ENCODE results near the gene THSD7A.
"Not testable (repeated sequence)": the region's sequence is repeated elsewhere in the genome, so short reads cannot be mapped to it uniquely, and the experiment has no call there.

The THSD7A gene

DNA sequence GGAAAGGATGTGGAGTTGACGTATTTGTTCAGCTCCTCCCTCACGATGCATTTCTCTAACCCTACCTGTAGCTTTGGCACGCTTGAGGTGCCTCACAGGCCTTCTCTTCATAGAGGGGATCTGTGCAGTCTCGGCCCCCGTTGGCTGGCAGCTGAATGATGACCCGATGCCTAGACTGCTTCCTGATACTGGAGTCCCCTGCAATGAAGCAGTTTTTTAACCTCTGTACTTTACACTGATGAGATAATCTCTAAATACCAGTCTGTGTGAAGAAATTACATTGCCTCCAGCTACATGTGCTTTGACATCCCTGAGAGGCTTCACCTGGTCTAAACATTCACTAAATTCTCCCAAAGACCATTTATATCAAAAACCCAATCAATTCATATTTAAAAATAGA, 370.1 kb downstream of the THSD7A start:
- no peak for DNase-seq (ENCODE audit: low read depth in 2 of 2)

DNA sequence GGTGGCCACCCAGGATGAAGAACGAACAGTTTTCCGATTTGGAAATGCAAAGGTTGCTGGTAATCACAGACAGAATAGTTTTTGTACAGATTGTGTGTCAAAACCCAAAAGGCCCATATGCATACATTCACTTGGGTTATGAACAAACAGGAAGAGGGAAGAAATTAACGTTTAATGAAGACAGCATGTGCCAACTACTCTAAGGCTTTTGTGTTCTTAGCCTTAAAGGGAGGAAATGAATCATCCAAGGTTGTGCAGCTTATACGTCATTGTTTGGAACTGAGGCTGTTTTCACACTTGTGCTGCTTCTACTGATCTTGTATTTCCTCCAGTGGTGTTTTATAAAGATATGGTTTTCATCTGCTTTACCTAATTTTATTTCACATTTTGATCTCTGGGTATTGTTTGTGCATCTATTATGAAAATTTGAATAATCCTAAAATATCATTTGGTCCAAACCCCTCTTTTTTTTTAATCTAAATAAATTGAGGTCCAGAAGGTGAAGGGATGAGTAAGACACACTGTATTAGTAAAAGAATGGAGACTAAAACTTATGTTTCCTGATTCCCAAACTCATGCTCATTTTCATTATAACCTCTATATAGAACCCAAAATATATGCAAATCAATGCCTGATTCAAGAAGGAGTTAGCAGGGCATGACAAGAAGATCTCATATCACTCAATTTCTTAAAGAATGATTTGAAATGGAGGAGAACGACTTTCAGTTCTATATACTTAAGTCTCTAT, 373.1 kb downstream of the THSD7A start:
- DNase-seq (ENCODE audit: low read depth in 2 of 2): no peak

DNA sequence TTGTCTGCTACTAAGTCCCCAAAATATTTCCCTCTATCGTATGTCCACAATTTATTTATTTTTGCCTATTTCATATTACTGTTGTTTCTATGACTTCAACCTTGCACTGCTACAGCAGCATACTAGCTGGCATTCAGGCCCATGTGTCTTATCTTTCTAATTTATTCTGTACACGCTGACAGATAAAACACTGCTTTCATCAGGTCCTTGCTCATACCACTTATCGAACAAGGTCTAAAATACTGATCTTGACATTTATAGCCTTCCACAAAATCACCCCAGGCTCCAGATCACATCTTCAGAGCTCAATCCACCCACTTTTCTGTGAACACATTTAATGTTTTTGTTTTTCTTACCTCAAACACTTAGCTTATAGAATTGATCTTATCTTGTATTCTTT, 374.6 kb downstream of the THSD7A start:
- DNase-seq (ENCODE audit: low read depth in 2 of 2): no peak

GRCh38 chr7:11456574-11456973, 375.4 kb downstream of the THSD7A start:
- no peak for DNase-seq (ENCODE audit: low read depth in 2 of 2)

- no peak for DNase-seq (ENCODE audit: low read depth in 2 of 2)
These were observed 379.5 kb downstream of the THSD7A start for GRCh38 chr7:11452476-11452875.

DNA sequence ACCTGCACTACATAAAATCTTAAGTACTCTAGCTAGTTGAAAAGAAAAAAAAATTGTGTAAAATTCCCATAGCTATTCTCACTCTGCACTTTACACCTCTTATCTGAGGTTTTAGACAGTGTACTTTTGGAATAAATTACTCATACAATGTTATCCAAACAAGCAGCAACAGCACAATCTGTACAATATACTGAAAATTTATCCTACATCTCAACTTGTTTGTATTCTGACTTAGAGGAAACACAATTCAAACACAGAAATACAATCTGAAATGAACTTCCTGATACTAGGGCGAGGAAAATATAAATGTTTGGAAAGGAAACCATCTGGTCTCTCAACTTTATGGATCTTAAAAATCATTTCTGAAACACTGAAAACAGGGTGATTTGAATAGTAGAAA, 381.7 kb downstream of the THSD7A start:
- DNase-seq (ENCODE audit: low read depth in 2 of 2): no peak

GRCh38 chr7:11449316-11449715, 382.7 kb downstream of the THSD7A start:
- no peak for DNase-seq (ENCODE audit: low read depth in 2 of 2)

GRCh38 chr7:11448323-11448722, 383.7 kb downstream of the THSD7A start:
- no peak for DNase-seq (ENCODE audit: low read depth in 2 of 2)

- no peak for DNase-seq (ENCODE audit: low read depth in 2 of 2)
These were observed 384.9 kb downstream of the THSD7A start for GRCh38 chr7:11447106-11447505.

DNA sequence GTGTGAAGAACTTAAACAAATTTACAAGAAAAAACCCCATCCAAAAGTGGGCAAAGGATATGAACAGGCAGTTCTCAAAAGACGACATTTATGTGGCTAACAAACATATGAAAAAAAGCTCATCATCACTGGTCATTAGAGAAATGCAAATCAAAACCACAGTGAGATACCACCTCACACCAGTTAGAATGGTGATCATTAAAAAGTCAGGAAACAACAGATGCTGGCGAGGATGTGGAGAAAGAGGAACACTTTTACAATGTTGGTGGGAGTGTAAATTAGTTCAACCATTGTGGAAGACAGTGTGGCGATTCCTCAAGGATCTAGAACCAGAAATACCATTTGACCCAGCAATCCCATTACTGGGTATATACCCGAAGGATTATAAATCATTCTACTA, 388.1 kb downstream of the THSD7A start:
- DNase-seq (ENCODE audit: low read depth in 2 of 2): not testable (repeated sequence)

DNA sequence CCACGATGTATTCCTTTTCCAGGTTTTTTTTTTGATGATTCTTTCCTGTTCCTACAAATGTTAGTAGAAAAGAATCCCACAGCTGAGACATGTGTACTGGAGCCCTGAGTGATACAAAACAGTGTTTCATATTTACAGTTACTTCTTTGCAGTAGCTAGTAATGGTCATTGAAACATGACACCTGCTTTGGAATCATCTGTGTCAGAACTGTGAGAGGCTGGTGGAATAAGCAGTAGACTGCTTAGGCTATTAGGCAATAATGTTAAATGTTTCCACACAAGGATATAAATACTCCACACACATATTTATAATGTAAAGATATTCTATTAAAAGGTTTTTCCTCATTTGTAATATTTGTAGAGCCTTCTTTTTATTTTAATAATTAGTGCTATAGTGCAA, 394.0 kb downstream of the THSD7A start:
- no peak for DNase-seq (ENCODE audit: low read depth in 2 of 2)

- no peak for DNase-seq (ENCODE audit: low read depth in 2 of 2)
These were observed 395.0 kb downstream of the THSD7A start for GRCh38 chr7:11436773-11437524.

GRCh38 chr7:11436316-11436715, 395.7 kb downstream of the THSD7A start:
- no peak for DNase-seq (ENCODE audit: low read depth in 2 of 2)

DNA sequence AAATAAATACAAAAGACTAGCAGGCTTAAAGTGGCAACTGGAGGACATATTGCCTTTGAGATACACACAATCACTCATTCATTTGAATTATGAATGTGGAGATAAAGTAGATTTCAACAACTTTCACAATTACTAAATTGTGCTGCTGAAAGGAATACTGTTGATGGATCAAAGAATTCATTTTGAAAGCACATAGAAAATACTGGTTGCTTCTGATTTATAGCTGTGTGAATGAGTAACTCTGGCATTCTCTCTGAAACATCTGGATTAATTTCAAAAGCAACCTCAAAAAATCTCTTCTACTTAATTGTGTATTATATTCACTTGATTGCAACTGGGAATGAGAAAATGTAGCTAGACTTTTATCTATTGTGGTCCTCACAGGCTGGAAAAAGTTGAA, 397.6 kb downstream of the THSD7A start:
- DNase-seq (ENCODE audit: low read depth in 2 of 2): no peak

GRCh38 chr7:11430841-11431240, 401.2 kb downstream of the THSD7A start:
- no peak for DNase-seq (ENCODE audit: low read depth in 2 of 2)

DNA sequence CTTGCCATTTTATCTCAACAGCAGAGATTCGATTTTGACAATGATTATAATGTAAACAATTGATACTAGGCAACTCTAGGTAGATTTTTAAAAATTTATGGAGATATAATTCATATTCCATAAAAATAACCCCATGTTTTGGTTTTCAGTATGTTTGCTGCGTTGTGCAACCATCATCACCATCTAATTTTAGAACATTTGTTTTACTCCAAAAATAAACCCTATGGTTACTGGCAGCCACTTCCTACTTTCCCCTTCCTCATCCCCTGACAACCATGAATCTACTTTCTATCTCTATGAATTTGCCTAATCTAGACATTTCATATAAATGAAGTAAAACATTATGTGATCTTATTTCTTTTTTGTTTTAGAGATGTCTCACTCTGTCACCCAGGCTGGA, 401.9 kb downstream of the THSD7A start:
- no peak for DNase-seq (ENCODE audit: low read depth in 2 of 2)

DNA sequence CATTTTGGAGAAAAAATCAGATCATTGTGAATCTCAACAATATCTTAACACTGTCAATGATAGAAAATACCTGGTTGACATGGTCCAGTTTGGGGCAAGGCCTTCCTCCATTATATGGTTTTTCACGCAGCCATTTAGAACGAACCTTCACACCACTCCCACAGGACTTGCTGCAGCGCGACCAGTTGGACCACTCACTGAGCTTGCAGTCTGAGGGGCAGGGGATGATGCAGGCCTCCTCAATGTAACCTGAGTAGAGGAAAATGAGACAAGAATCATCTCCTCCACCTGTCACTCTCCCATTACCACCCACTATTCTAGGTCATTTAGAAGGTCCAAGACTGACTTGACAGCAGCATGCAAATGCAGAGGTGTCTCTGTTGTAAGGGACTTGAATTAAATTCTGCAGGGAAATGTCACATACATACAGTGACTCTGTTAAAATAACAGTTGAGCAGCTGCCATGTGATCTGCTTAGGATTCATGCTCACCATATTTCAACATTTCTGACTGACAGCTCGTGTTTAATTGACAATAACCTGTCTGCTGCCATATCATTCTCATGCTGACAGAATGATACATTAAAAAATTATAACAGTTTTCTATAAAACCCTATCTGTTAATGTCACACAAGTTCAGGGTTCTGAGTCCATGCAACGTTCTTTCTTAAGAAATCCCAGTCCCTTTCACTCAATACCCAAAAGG, 403.0 kb downstream of the THSD7A start:
- DNase-seq (ENCODE audit: low read depth in 2 of 2): no peak

DNA sequence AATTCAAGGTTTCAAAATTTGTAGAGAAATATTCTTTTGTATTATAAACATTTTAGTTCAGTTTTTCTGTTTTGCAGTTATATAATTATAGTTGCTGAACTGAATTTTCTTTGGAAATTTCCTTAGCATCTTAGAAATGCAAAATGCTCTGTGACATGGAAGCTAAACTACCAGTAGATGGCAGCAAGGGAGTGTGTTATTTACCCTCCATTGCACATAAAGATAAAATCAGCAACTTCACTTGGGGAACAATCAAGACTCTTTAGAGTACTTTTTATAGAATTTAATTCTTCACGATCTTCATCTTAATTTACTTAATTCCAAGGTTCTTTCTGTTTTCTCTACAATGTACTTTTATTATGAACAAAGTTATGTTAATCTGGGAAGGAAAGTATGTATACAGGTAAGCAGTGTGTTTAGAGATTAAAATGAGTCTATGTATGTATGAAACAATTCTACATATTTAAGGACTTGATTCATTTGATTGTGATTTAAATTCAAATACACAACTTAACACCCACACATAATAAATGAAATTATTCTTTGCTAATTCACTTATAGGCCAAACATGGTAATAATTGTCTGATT, 404.2 kb downstream of the THSD7A start:
- DNase-seq (ENCODE audit: low read depth in 2 of 2): no peak

- no peak for DNase-seq (ENCODE audit: low read depth in 2 of 2)
These were observed 408.0 kb downstream of the THSD7A start for GRCh38 chr7:11424006-11424405.

DNA sequence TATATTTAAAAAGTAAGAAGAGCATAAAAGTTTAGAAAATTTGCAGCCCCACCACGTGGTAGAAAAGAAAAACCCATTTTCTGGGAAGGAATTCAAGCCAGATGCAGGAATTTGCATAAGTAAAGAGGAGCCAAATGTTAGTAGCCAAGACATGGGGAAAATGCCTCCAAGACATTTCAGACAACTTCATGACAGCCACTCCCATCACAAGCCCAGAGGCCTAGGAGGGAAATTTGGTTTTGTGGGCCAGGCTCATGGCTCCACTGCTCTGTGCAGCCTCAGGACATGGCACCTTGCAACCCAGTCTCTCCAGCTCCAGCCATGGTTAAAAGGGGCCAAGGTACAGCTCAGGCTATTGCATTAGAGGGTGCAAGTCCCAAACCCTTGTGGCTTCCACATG, 411.9 kb downstream of the THSD7A start:
- DNase-seq (ENCODE audit: low read depth in 2 of 2): no peak

DNA sequence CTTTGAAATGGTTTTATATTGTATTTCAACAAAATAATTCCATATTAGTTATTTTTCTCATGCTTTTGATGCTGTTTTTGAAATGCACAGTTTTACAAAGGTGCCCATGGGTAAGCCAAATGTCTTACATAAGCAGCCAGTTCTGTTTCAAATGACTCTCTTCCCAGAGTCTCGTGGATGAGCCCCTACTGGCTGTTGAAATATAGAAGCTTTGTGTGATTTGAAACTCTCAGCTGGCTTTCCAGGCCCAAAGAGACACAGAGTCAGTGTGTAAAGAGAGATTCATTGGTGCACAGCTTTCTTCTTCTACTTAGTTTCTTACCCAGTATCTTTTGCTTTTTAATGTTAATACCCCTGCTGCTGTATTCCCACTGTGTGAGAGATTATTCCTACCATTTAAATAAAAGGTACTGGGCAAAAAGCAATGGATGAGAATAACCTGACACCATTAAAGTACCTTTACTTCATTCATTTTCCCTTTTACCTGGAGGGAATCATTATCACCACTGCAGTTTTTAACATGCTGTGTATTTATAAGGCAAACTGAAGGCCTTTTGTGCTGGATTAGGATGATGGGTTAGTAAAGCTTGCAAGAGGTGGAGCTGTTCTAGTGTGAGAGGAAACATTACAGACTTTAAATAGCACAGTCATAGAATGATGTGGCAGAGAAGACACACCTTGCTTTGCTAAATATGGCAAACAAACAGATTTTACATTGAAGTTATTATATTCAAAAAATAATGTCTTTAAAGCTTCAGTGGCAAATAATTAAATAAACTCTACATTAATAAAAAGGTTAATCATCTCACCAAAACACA, 415.1 kb downstream of the THSD7A start:
- no peak for DNase-seq (ENCODE audit: low read depth in 2 of 2)

DNA sequence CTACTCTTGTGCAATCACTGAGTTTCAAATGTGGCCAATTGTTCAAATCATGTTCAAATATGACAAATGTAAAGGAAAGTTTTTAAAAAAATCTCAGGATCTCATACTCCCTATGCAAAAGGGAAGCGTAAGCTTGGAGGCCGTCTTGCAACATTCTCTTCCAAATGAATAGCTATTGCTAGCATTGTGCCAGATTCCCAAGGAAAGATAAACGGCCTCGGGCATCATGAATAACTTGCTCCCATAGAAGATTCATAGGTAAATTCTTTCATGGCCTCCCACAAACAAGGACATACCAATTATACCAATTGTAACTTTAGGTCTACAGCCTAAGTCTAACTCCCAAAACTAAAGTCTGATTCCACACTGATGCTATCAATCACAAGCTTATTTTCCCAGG, 416.9 kb downstream of the THSD7A start:
- DNase-seq (ENCODE audit: low read depth in 2 of 2): no peak
